Islet of Langerhans (tissue), 1 donor: ENCODE results near the gene ABLIM1.
A peak's percentile ranks its signal among the peaks of the same experiment; 100 is the strongest.

Experiments used
- FAIRE-seq: peaks from one replicate; lab custom pipeline; 2011; peaks lifted over from hg19 to GRCh38; lab: Jason Lieb, UNC

Gene ABLIM1

GRCh38 chr10:114515298-114515914 lies 142.7 kb downstream of the ABLIM1 start:
- no peak for FAIRE-seq

- FAIRE-seq: peak; percentile 90
Observed at GRCh38 chr10:114513381-114513792, 144.7 kb downstream of the ABLIM1 start.

- FAIRE-seq: no peak
Observed at GRCh38 chr10:114511881-114512280, 146.2 kb downstream of the ABLIM1 start.

GRCh38 chr10:114508376-114508775 lies 149.7 kb downstream of the ABLIM1 start:
- FAIRE-seq: no peak

GRCh38 chr10:114507449-114507848 lies 150.6 kb downstream of the ABLIM1 start:
- no peak for FAIRE-seq

GRCh38 chr10:114506871-114507385 lies 151.1 kb downstream of the ABLIM1 start:
- no peak for FAIRE-seq

GRCh38 chr10:114504769-114505579 lies 153.1 kb downstream of the ABLIM1 start:
- FAIRE-seq: no peak

GRCh38 chr10:114502074-114502473 lies 156.0 kb downstream of the ABLIM1 start:
- FAIRE-seq: no peak

- FAIRE-seq: no peak
Observed at GRCh38 chr10:114501650-114502049, 156.4 kb downstream of the ABLIM1 start.

GRCh38 chr10:114500643-114501042 lies 157.4 kb downstream of the ABLIM1 start:
- no peak for FAIRE-seq

- no peak for FAIRE-seq
Observed at GRCh38 chr10:114499630-114500190, 158.4 kb downstream of the ABLIM1 start.

GRCh38 chr10:114499116-114499515 lies 159.0 kb downstream of the ABLIM1 start:
- FAIRE-seq: no peak

GRCh38 chr10:114498413-114499111 lies 159.5 kb downstream of the ABLIM1 start:
- FAIRE-seq: no peak

GRCh38 chr10:114495303-114495702 lies 162.8 kb downstream of the ABLIM1 start:
- FAIRE-seq: no peak

GRCh38 chr10:114492351-114493037 lies 165.6 kb downstream of the ABLIM1 start:
- no peak for FAIRE-seq

GRCh38 chr10:114491933-114492332 lies 166.1 kb downstream of the ABLIM1 start:
- no peak for FAIRE-seq

- no peak for FAIRE-seq
Observed at GRCh38 chr10:114491419-114491818, 166.7 kb downstream of the ABLIM1 start.

- FAIRE-seq: no peak
Observed at GRCh38 chr10:114489521-114490310, 168.4 kb downstream of the ABLIM1 start.

- peak; percentile 65 for FAIRE-seq
Observed at GRCh38 chr10:114487815-114488536, 170.1 kb downstream of the ABLIM1 start.
